GM20000 (cell line): Measurements from ENCODE around the gene MFAP3.
"Not testable (repeated sequence)": the region's sequence is repeated elsewhere in the genome, so short reads cannot be mapped to it uniquely, and the experiment has no call there.

ENCODE experiments used
- DNase-seq: peaks from one replicate; pipeline ENCODE4 v3.0.0; 2012; ENCODE audit warnings: low spot score
- TF ChIP-seq, protein P1 (sequence below): IDR thresholded peaks from 2 replicates; pipeline ENCODE4 v1.5.1; 2012; ENCODE audit warnings: mild to moderate bottlenecking, control low read depth; ENCODE audit errors: extremely low read depth, missing control alignments

MFAP3 gene

DNA sequence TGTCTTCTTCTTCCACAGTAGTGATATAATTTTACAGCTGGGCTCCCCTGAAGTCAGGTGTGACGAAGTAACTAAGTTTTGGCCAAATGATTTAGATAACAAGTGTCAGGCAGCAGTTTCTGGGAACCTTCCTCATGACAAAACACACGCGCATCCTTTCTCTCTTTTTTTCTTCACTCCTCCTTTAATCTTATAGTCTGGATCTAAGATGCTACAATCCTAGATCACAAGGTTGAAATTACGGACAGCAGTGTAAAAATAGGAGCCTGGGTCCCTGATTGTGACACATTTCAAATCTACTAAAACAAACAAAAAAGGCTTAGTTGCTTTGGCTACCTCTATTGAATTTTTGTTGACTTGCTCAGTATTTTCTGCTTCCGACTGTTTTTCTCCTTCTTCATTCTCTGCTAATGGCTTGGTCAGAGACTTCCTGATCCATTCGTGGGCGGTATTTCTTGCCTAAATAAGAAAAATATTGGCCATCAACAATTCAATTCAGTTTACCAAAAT is 36.2 kb upstream of the MFAP3 start:
- no peak for DNase-seq
- TF ChIP-seq, protein P1, sequence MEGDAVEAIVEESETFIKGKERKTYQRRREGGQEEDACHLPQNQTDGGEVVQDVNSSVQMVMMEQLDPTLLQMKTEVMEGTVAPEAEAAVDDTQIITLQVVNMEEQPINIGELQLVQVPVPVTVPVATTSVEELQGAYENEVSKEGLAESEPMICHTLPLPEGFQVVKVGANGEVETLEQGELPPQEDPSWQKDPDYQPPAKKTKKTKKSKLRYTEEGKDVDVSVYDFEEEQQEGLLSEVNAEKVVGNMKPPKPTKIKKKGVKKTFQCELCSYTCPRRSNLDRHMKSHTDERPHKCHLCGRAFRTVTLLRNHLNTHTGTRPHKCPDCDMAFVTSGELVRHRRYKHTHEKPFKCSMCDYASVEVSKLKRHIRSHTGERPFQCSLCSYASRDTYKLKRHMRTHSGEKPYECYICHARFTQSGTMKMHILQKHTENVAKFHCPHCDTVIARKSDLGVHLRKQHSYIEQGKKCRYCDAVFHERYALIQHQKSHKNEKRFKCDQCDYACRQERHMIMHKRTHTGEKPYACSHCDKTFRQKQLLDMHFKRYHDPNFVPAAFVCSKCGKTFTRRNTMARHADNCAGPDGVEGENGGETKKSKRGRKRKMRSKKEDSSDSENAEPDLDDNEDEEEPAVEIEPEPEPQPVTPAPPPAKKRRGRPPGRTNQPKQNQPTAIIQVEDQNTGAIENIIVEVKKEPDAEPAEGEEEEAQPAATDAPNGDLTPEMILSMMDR = no peak

DNA sequence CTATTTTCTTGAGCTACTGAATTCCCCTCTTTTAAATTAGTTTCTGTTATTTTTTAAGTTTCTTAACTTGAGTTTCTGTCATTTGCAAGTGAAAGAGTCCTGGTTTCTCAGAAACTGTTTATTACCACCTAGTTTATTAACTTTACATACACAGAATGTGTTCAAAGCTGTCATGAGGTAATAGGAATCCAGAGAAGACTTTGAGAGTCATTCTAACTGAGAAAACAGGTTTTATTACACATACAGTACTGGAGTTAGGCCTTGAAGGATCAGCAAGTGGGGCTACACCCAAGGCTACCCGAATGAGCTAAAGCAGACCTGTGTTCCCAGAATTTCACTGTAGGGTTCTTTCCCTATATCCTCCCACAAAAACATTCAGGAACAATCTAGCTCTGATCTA is 33.1 kb upstream of the MFAP3 start:
- DNase-seq = no peak
- TF ChIP-seq, protein P1 = no peak

DNA sequence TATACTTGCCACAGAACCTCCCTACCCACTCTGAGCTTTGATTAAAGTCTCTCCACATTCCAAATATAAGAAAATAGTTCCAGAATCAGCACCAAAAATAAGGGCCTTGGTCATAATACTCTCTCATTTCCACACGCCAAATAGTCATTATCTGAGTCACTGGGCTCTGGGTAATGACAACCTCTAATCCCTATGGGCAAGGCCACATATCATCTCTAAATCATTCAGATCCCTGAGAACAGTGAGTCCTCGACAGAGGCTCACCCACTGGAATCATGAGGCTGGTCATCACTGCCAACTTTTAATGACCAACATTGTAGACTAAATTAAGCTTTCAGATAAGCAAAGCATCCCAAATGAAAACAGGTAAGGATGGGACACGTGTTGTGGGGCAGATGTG is 28.1 kb upstream of the MFAP3 start:
- TF ChIP-seq, protein P1 = no peak

DNA sequence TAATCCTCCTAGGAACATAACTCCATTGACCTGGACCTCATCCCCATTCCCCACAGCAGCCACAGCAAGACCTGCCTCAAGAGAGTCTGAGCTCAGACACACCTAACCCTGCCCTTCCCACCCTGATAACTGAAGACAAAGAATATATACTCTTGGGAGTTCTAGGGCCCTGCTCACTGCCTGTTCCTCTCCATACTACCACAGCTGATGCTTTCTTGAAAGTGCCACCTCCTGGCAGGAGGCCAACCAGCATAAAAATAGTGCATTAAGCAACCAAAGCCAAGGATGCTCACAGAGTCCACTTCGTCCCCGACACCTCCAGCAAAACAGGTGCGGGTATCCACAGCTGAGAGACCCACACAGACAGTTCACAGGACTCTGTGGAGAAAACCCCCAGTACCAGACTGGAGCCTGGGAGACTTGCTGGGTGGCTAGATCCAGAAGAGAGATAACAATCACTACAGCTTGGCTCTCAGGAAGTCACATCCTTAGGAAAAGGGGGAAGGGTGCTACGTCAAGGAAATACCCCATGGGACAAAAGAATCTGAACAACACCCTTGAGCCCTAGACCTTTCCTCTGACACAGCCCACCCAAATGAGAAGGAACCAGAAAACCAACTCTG is 23.6 kb upstream of the MFAP3 start:
- TF ChIP-seq, protein P1 = no peak

More for the DNA sequence above, 28.1 kb upstream of the MFAP3 start:
- no peak for DNase-seq

DNA sequence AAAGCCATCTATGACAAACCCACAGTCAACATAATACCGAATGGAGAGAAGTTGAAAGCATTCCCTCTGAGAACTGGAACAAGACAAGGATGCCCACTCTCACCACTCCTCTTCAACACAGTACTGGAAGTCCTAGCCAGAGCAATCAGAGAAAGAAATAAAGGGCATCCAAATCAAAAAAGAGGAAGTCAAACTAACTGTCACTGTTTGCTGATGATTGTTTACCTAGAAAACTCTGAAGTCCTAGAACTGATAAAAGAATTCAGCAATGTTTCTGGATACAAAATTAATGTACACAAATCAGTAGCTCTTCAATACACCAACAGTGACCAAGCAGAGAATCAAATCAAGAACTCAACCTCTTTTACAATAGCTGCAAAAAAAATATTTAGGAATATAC is 19.8 kb upstream of the MFAP3 start:
- DNase-seq = not testable (repeated sequence)

More for the DNA sequence above, 23.6 kb upstream of the MFAP3 start:
- DNase-seq = no peak

DNA sequence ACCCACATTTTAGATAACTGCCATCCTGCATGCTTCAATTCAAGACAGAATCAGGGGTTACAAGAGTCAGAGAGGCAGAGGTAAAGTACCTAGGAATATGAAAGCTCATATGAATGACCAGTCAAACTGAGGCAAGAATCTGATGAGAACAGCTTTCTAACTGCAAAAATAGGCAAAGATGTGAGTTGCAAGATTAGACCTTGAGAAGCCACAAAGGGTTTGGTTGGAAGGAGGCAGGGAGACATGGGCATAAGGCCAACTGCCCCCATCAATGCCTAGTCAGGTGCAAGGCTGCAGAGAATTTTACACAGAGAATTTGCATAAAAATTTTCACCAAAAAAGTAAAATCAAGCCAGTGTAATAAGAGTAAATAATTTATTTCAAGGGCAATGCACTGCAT is 12.8 kb upstream of the MFAP3 start:
- DNase-seq = no peak
- TF ChIP-seq, protein P1 = no peak

DNA sequence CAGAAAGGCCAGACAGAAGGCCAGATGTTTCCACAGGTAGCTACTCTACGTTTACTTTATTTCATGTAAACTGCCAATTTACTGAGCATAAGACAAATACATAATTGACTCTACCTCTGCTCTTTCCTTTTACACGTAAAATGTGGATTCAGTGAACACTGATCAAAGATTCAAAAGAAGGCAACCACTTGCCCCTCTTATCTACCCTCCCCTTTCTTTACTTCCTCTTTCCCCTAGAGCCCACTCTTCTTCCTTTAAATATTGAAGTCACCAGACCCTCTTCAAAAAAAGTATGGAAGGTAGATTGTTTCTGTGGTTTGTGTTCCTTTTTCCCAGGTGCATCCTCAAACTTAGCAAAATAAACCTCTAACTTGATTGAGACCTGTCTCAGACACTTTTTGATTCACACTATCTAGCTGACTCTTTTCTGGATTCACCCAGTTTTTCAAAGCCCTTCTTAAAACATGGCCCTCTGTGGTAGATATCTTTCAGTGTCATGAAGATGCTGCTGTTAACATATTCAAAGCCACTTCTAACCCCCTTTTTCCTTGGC is 6.8 kb upstream of the MFAP3 start:
- TF ChIP-seq, protein P1 = no peak
- no peak for DNase-seq

DNA sequence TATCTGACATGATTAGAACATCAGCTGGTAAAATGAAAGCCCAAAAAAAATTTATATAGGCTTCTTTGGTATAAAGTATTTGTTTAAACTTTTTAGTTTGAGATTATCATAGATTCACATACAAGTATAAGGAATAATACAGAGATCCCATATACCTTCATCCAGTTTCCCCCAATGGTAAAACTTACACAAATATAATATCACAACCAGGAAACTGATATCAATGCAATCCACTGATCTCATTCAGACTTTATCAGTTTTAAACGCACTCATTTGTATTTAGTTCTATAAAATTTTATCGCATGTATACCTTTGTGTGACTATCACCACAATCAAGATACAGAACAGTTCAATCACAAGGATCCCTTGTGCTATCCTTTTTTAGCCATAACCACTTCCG is 3.8 kb upstream of the MFAP3 start:
- no peak for DNase-seq
- TF ChIP-seq, protein P1 = no peak
